DND-41 (cell line): ENCODE measurements around the gene KCNQ1OT1.

ENCODE experiments used
- EZH2 ChIP-seq: IDR thresholded peaks from 3 replicates; pipeline ENCODE4 v1.6.1; 2012; ENCODE audit warnings: borderline replicate concordance, low read depth, mild to moderate bottlenecking, moderate library complexity, low read length, inconsistent platforms; ENCODE audit not compliant: severe bottlenecking
- TF ChIP-seq, protein P1 (sequence below): IDR thresholded peaks from 2 replicates; pipeline ENCODE4 v1.5.1; 2012; ENCODE audit warnings: borderline replicate concordance, low read length, moderate library complexity, mild to moderate bottlenecking; ENCODE audit not compliant: poor library complexity, severe bottlenecking; ENCODE audit errors: extremely low read depth

DNA sequence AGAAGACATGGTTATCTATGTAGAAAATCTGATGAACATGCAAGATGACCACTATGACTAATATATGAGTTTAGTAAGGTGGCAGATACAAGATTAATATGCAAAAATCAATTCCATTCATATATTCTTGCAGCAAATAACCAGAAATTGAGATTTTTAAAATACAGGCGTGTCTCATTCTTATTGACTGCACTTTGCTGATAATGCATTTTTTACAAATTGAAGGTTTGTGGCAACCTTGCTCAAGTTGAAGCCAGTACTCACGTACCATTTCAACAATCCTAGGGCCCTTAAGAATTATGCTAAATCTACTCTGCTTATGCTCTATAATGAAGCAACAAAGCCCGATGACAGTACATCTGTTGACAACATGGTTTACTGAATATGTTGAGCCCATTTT is 104.6 kb downstream of the KCNQ1OT1 start:
- TF ChIP-seq, protein P1, sequence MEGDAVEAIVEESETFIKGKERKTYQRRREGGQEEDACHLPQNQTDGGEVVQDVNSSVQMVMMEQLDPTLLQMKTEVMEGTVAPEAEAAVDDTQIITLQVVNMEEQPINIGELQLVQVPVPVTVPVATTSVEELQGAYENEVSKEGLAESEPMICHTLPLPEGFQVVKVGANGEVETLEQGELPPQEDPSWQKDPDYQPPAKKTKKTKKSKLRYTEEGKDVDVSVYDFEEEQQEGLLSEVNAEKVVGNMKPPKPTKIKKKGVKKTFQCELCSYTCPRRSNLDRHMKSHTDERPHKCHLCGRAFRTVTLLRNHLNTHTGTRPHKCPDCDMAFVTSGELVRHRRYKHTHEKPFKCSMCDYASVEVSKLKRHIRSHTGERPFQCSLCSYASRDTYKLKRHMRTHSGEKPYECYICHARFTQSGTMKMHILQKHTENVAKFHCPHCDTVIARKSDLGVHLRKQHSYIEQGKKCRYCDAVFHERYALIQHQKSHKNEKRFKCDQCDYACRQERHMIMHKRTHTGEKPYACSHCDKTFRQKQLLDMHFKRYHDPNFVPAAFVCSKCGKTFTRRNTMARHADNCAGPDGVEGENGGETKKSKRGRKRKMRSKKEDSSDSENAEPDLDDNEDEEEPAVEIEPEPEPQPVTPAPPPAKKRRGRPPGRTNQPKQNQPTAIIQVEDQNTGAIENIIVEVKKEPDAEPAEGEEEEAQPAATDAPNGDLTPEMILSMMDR = no peak
- TF ChIP-seq EZH2 = no peak
